Measurements from ENCODE around the gene CEACAM7. TPM values are rescaled to one million over a fixed set of nuclear protein-coding genes. Genes with fewer than 3 reads are reported as not detected.

Gene CEACAM7
- total RNA-seq, 1 donor from 2014 or later = 0.16 TPM

DNA sequence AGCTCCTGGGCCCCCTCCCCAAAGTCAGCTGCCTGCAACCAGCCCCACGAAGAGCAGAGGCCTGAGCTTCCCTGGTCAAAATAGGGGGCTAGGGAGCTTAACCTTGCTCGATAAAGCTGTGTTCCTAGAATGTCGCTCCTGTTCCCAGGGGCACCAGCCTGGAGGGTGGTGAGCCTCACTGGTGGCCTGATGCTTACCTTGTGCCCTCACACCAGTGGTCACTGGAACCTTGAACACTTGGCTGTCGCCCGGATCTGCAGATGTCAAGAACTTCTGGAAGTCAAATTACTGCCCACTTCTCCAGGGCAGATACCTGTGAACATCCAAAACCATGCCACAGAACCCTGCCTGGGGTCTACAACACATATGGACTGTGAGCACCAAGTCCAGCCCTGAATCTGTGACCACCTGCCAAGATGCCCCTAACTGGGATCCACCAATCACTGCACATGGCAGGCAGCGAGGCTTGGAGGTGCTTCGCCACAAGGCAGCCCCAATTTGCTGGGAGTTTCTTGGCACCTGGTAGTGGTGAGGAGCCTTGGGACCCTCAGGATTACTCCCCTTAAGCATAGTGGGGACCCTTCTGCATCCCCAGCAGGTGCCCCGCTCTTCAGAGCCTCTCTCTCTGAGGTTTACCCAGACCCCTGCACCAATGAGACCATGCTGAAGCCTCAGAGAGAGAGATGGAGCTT, 15.7 kb upstream of the CEACAM7 start:
- H3K27me3 ChIP-seq (ENCODE audit: low read depth) = peaks cover 87% of the 10 kb centered on the region
- H3K27ac ChIP-seq (replicated peaks) = no peak overlapping the region
- no peaks in the 10 kb centered on the region for H3K36me3 ChIP-seq
- DNase-seq = no peak
- intact Hi-C loops (cut with micrococcal nuclease) = no loop called here
- no peaks in the 10 kb centered on the region for H3K9me3 ChIP-seq (replicated peaks)
- TF ChIP-seq, protein P1, sequence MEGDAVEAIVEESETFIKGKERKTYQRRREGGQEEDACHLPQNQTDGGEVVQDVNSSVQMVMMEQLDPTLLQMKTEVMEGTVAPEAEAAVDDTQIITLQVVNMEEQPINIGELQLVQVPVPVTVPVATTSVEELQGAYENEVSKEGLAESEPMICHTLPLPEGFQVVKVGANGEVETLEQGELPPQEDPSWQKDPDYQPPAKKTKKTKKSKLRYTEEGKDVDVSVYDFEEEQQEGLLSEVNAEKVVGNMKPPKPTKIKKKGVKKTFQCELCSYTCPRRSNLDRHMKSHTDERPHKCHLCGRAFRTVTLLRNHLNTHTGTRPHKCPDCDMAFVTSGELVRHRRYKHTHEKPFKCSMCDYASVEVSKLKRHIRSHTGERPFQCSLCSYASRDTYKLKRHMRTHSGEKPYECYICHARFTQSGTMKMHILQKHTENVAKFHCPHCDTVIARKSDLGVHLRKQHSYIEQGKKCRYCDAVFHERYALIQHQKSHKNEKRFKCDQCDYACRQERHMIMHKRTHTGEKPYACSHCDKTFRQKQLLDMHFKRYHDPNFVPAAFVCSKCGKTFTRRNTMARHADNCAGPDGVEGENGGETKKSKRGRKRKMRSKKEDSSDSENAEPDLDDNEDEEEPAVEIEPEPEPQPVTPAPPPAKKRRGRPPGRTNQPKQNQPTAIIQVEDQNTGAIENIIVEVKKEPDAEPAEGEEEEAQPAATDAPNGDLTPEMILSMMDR (IDR thresholded peaks at IDR 0.05; ENCODE audit: borderline replicate concordance) = no peak
- H3K4me1 ChIP-seq = no peaks in the 10 kb centered on the region
- H3K4me3 ChIP-seq = no peak overlapping the region

DNA sequence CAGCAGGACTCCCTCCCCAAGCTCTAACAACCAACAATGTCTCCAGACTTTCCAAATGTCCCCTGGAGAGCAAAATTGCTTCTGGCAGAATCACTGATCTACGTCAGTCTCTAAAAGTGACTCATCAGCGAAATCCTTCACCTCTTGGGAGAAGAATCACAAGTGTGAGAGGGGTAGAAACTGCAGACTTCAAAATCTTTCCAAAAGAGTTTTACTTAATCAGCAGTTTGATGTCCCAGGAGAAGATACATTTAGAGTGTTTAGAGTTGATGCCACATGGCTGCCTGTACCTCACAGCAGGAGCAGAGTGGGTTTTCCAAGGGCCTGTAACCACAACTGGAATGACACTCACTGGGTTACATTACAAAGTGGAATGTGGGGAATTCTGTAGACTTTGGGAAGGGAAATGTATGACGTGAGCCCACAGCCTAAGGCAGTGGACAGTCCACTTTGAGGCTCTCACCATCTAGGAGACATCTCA, 14.1 kb upstream of the CEACAM7 start:
- Histone ChIP-seq H3K27ac (replicated peaks) (no peak overlapping the region), H3K27me3 (ENCODE audit: low read depth) (peaks cover 82% of the 10 kb centered on the region), H3K9me3 (replicated peaks) (no peaks in the 10 kb centered on the region), H3K36me3 (no peaks in the 10 kb centered on the region), H3K4me1 (no peaks in the 10 kb centered on the region), H3K4me3 (no peak overlapping the region)
- TF ChIP-seq, protein P1 (IDR thresholded peaks at IDR 0.05; ENCODE audit: borderline replicate concordance) = no peak
- intact Hi-C loops (cut with micrococcal nuclease) = no loop called here
- no peak for DNase-seq

DNA sequence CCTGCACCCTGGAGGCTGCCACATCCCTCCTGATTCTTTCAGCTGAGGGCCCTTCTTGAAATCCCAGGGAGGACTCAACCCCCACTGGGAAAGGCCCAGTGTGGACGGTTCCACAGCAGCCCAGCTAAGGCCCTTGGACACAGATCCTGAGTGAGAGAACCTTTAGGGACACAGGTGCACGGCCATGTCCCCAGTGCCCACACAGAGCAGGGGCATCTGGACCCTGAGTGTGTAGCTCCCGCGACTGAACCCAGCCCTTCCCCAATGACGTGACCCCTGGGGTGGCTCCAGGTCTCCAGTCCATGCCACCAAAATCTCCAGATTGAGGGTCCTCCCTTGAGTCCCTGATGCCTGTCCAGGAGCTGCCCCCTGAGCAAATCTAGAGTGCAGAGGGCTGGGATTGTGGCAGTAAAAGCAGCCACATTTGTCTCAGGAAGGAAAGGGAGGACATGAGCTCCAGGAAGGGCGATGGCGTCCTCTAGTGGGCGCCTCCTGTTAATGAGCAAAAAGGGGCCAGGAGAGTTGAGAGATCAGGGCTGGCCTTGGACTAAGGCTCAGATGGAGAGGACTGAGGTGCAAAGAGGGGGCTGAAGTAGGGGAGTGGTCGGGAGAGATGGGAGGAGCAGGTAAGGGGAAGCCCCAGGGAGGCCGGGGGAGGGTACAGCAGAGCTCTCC, 13.5 kb upstream of the CEACAM7 start:
- H3K27ac ChIP-seq (replicated peaks) = no peak overlapping the region
- TF ChIP-seq, protein P1 (IDR thresholded peaks at IDR 0.05; ENCODE audit: borderline replicate concordance) = no peak
- H3K9me3 ChIP-seq (replicated peaks) = no peaks in the 10 kb centered on the region
- no peak for DNase-seq
- H3K36me3 ChIP-seq = no peaks in the 10 kb centered on the region
- no peaks in the 10 kb centered on the region for H3K4me1 ChIP-seq
- H3K27me3 ChIP-seq (ENCODE audit: low read depth) = peaks cover 82% of the 10 kb centered on the region
- intact Hi-C loops (cut with micrococcal nuclease) = no loop called here
- no peak overlapping the region for H3K4me3 ChIP-seq

DNA sequence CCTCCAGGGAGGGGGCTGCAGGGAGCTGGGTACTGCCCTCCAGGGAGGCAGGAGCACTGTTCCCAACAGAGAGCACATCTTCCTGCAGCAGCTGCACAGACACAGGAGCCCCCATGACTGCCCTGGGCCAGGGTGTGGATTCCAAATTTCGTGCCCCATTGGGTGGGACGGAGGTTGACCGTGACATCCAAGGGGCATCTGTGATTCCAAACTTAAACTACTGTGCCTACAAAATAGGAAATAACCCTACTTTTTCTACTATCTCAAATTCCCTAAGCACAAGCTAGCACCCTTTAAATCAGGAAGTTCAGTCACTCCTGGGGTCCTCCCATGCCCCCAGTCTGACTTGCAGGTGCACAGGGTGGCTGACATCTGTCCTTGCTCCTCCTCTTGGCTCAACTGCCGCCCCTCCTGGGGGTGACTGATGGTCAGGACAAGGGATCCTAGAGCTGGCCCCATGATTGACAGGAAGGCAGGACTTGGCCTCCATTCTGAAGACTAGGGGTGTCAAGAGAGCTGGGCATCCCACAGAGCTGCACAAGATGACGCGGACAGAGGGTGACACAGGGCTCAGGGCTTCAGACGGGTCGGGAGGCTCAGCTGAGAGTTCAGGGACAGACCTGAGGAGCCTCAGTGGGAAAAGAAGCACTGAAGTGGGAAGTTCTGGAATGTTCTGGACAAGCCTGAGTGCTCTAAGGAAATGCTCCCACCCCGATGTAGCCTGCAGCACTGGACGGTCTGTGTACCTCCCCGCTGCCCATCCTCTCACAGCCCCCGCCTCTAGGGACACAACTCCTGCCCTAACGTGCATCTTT, 12.5 kb upstream of the CEACAM7 start:
- intact Hi-C loops (cut with micrococcal nuclease) = no loop called here
- H3K27ac ChIP-seq (replicated peaks) = no peak overlapping the region
- no peaks in the 10 kb centered on the region for H3K4me1 ChIP-seq
- H3K36me3 ChIP-seq = no peaks in the 10 kb centered on the region
- no peak overlapping the region for H3K4me3 ChIP-seq
- no peaks in the 10 kb centered on the region for H3K9me3 ChIP-seq (replicated peaks)
- peaks cover 82% of the 10 kb centered on the region for H3K27me3 ChIP-seq (ENCODE audit: low read depth)
- no peak for DNase-seq
- TF ChIP-seq, protein P1 (IDR thresholded peaks at IDR 0.05; ENCODE audit: borderline replicate concordance) = no peak

DNA sequence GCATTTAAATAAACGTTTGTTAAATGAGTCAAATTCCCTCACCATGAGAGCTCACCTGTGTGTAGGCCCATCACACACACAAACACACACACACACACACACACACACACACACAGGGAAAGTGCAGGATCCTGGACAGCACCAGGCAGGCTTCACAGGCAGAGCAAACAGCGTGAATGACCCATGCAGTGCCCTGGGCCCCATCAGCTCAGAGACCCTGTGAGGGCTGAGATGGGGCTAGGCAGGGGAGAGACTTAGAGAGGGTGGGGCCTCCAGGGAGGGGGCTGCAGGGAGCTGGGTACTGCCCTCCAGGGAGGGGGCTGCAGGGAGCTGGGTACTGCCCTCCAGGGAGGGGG, 11.9 kb upstream of the CEACAM7 start:
- Histone ChIP-seq H3K4me3 (no peak overlapping the region), H3K36me3 (no peaks in the 10 kb centered on the region), H3K27me3 (ENCODE audit: low read depth) (peaks cover 82% of the 10 kb centered on the region), H3K27ac (replicated peaks) (no peak overlapping the region), H3K4me1 (no peaks in the 10 kb centered on the region), H3K9me3 (replicated peaks) (no peaks in the 10 kb centered on the region)
- no peak for DNase-seq
- TF ChIP-seq, protein P1 (IDR thresholded peaks at IDR 0.05; ENCODE audit: borderline replicate concordance) = no peak
- intact Hi-C loops (cut with micrococcal nuclease) = no loop called here

All from left ventricle myocardium inferior (tissue), 1 donor.